ENCODE results near the gene VPREB1.
"Not testable (repeated sequence)": the region's sequence is repeated elsewhere in the genome, so short reads cannot be mapped to it uniquely, and the experiment has no call there.

Gene VPREB1, protein sequence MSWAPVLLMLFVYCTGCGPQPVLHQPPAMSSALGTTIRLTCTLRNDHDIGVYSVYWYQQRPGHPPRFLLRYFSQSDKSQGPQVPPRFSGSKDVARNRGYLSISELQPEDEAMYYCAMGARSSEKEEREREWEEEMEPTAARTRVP

DNA sequence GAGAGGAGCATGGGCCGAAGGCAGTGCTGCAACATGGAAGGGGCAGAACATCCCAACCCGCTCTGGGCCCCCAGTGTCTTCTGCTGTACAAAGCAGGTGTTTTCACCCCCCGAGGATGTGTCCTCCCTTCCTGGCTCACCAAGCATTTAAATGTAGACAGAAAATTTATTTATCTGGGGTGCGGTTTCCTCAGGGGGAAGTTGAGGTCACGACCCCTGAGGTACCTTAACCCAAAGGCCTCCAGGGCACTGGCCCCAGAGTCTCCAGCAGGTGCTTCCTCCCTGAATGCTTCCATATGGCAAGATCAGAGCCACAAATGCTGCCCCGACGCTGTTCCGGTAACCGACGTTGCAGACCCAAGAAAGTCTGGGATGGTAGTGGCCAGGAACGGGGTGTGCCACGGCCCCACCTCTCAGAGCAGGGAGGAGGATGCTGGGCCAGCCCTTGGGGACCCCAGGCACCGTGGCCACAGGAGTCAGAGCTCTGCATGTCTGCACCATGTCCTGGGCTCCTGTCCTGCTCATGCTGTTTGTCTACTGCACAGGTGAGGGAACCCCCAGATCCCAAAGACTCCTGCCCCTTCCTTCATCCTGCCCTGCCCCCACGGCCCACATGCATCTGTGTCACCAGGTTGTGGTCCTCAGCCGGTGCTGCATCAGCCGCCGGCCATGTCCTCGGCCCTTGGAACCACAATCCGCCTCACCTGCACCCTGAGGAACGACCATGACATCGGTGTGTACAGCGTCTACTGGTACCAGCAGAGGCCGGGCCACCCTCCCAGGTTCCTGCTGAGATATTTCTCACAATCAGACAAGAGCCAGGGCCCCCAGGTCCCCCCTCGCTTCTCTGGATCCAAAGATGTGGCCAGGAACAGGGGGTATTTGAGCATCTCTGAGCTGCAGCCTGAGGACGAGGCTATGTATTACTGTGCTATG lies at the start of gene VPREB1:
VPREB1 (plus strand) TSS at position 471 of the 935 bp plus-strand sequence; CDS start at position 499, 28 bp downstream.
- DNase-seq (ENCODE audit: low read depth): no peak

DNA sequence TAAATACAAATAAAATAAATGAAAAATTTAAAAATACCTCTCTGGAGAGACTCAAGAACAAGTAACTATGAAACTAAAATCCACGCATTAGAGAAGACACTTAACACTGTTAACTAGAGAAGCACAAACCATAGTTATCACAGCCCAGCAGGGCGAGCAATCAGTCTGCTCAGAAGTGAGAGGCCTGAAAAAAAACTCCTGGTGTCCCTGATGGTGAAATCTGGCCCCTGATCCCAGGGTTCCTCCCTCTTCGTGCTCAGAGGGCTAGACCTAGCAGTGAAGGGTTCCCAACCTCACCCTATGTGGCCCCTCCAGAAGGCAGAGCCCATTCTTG lies 49.7 kb upstream of the VPREB1 start:
- no peak for DNase-seq (ENCODE audit: low read depth)

DNA sequence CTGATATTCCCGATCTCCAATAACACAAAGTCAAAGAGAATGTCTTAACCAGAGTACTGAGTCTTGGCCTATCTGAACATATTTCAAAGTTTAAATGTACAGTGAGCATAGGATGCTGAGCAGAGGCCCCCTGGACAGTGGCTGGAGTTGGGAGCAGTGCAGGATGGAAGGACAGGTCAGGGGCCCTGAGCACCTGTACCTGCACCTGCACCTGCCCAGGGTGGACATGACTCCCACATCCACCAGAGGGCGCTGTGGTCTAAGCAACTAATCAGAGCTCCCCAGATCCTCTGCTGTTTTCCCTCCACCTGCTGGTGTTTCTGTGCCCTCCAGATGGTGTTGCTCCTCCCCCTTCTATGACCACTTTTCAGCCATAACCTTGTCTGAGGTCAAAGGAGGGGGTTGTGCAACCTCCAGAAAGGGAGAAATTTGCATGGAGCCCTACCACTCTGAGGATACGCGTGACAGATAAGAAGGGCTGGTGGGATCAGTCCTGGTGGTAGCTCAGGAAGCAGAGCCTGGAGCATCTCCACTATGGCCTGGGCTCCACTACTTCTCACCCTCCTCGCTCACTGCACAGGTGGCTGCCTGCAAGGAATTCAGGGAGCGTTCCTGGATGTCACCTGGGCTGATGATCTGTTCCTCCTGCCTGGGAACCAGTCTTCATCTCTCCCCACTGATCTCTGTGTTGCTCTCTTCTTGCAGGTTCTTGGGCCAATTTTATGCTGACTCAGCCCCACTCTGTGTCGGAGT lies 49.1 kb upstream of the VPREB1 start:
- DNase-seq (ENCODE audit: low read depth): peak; percentile 29

DNA sequence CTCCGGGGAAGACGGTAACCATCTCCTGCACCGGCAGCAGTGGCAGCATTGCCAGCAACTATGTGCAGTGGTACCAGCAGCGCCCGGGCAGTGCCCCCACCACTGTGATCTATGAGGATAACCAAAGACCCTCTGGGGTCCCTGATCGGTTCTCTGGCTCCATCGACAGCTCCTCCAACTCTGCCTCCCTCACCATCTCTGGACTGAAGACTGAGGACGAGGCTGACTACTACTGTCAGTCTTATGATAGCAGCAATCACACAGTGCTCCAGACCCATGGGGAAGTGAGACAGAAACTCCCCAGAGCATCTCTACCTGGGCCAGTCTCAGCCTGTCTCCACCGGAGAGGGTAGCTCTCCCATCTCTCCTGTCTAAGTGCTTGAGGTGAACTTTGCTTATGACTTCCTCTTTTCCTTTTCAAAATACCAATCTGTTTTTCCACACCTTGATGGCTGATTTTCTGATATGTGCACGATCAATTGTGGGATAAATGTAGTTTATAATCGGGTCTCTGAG lies 48.5 kb upstream of the VPREB1 start:
- no peak for DNase-seq (ENCODE audit: low read depth)

DNA sequence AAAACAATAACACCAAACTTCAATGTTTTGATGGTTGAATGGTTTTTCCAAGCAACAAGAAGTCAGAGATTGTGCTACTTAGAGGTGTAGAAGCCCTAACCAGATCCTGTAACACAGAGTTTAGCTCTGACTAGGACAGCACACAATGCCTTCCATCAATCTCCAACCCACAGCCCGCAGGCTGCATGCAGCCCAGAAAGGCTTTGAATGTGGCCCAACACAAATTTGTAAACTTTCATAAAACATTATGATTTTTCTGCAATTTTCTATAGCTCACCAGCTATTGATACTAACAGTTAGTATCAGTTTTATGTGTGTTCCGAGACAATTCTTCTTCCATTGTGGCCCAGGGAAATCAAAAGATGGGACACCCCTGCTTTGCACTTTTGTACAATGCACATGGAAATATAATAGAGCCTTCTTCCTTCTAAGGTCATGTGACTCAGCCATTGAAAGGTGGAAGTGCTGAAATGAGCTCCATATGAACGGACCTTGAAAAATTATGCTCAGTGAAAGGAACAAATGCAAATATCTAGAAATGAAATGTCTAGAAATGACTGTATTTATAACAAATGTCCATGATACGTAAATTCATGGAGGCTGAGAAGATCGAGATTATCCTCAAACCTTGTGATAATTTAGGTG lies 47.6 kb upstream of the VPREB1 start:
- DNase-seq (ENCODE audit: low read depth): no peak

DNA sequence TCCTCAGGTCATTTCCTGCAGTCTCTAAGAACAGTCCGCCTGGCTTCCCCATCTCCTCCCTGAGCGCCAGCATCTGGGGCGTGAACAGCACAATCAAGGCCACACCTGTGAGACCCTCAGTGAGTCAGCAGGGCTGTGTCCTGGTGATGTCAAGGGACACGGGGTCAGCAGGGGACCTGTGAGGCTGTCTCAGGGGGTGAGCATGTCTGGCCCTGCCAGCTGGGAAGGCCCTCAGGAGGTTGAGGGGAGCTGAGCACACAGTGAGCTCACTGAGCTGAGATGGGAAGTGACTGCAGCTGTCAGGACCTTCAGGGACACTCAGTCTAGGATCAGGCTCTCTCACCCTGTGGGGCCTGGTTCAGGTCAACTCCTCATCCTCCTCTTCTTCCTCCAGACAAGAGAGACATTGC lies 46.6 kb upstream of the VPREB1 start:
- no peak for DNase-seq (ENCODE audit: low read depth)

DNA sequence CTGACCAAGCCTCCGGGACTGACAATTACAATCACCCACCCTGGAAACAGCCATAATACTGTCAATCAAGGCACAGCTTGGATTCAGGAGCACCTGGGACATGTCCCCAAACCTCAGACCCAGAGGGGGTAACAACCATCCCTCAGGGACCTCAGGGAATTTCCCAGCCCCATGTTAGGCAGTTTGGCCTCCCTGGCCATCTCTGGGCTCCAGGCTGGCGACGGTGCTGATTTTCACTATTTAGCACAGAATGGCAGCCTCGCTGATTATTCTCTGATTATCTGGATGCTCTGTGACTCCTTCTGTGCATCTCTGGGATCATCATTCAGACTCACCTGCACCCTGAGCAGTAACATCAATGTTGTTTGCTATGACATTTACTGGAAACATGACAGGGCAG lies 45.8 kb upstream of the VPREB1 start:
- DNase-seq (ENCODE audit: low read depth): no peak

DNA sequence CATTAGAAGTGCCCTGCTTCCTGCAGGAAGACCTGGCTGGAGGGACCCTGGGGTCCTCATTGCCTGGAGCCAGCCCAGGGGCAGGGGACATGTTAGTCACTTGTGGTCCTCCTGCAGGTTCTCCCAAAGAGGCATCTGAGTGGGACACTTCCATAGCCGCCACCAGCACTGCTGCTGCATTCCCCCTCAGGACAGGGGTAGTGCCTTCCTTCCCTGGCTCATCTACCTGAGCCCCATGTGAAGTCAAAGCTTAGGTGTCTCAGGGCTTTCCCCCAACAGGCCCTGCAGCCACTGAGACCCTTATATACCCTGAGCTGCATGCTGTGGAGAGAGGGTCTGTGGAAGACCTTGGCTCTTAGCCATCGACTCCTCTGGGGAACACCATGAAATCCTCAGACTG lies 45.0 kb upstream of the VPREB1 start:
- DNase-seq (ENCODE audit: low read depth): no peak

DNA sequence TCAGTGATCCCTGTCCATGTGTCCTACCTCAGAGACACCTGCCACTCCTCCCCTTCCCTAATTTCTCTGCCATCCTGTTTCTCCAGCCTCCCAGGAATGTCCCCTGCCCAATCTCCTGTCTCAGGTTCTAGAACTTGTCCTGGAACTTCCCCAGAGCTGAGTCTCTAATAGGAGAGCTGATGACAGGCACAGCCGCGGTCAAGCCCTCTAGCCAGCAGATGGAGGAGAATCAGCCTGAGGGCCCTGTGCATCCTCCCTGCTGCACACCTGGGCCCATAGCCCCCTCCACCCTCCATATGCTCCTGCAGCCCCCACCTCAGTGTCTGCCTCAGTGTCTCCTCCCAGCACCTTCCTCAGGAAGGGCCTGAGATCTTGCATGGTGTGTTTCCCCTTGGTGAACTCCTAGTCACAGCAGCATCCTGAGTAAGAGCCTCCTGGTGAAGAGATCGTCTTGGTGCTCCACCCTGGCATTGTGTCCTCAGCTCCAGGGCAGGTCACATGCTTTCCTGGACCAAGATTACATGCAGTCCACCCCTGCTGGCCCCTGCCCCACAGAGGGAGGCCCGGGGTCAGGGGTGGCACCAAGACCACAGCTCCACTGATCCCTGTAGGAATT lies 43.9 kb upstream of the VPREB1 start:
- DNase-seq (ENCODE audit: low read depth): no peak

DNA sequence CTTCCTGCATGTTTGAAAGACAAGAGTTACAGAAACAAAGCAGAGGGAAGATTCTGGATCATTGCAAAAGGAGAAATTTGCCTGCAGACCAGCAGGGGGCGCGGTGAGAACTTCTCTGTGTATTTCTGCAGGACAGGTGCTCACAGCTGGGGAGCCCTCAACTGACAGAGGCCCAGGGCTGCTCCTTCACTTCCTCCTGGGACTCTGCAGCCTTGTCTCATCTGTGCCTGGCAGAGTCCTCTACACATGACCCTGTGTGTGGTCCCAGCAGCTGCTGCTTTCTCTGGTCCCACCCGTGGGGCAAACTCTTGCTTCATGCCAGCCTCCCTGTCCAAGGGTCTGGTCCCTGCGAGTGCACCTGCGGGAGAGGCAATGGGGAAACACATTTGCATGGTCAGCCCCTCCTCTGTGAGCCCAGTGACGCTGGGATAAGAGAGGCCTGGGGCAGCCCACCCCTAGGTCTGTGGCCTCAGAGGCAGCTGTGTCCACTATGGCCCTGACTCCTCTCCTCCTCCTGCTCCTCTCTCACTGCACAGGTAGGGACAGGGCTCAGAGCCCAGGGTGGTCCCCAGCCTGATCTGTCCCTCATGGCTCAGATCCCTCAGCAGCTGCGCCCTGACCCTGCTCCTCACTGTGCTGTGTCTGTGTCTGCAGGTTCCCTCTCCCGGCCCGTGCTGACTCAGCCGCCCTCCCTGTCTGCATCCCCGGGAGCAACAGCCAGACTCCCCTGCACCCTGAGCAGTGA lies 43.2 kb upstream of the VPREB1 start:
- DNase-seq (ENCODE audit: low read depth): peak; percentile 8

DNA sequence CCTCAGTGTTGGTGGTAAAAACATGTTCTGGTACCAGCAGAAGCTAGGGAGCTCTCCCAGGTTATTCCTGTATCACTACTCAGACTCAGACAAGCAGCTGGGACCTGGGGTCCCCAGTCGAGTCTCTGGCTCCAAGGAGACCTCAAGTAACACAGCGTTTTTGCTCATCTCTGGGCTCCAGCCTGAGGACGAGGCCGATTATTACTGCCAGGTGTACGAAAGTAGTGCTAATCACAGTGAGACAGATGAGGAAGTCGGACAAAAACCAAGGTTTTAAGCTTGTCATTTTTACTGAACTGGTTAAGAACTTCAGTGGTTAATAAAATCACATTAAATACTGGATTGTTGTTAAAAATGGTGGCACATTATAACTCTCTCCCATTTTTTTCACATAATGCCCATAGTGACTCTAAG lies 42.6 kb upstream of the VPREB1 start:
- DNase-seq (ENCODE audit: low read depth): no peak

DNA sequence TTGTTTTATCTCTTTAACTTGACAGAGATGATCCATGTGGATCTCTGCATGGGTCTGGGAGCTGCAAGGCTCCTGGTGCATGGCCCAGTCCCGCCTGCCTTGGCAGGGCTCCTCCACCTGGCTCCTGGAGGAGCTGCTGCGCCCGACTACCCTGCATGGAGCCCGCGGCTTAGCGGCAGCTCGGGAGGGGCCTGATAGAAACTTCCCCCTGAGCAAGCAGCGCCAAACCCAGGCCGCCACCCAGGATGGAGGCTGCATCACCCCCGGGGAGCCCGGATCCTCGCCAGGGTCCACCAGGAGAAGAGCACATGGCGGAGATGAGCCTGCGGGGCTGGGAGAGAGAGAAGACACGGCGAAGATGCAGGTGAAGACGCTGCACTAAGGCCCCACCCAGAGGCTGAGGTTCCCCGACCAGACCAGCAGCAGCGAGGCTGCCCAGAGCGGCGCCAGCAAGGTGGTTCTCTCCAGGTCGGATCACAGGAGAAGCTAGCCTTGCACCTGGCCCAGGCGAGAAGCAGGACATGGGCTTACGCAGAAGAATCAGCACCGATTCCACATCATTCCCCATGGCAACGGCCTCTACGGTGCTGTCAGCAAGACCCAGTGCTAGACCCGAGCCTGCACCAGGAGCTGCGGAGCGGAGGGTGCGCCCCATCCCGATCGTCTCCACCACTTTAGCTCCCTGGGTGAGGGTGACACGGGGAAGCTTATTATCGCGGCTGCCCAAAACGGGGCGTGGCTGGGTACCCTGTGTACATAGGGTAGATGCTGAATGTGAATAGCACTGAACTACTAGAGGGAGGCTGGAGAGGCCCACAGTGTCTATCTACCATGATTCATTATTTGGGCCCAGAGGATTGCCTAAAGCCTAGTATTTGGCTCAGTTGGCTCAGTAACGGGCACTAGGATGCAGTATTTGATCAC lies 41.3 kb upstream of the VPREB1 start:
- no peak for DNase-seq (ENCODE audit: low read depth)

DNA sequence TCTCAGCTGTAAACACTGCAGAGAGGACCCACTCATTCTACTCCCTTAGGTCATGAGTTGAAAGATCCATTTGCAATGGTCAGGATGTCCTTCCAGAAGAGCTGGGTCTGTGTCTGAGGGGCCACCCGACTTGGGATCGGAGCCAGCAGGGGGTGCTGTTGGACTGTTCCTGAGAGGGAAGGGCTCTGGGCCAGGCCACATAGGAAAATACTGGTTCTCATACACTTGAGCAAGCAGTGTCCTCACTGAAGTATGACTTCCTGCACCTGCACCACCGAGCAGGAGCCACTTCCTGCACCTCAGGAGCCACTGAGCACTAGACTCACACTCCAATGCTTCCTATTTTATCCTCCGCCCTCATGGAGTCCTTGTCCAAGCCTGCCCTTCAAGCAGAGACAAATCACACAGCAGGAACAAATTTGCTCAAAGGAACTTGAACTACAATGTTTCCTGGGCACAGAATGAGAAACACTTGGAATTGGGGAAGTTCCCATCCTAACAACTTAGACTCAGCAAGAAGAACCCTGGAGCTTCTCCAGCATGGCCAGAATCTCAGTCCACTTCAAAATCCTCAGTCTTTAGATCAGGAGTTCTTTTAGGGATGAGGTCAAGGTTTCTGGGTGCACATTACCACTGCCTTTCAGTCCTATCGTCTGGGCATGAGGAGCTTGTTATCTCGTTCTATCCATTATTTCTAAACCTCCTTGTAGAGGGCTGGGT lies 36.6 kb upstream of the VPREB1 start:
- DNase-seq (ENCODE audit: low read depth): peak; percentile 37

DNA sequence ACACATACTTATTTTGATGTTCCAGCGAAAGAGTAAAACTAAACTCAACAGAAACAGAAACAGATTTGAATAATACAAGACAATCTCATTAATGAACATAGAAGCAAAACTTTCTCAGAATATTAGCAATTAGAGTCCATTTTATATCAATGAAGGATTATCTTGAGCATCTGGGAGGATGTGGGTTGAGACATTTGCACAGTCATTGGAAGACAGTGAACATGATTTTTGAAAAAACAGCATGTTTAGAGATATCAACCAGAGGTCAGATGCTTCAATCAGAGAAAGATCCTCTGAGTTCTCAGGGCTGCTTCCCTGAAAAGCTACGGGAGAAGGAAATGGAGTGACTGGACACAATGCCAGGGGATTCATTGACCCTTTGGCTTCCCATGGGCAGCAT lies 35.9 kb upstream of the VPREB1 start:
- no peak for DNase-seq (ENCODE audit: low read depth)

DNA sequence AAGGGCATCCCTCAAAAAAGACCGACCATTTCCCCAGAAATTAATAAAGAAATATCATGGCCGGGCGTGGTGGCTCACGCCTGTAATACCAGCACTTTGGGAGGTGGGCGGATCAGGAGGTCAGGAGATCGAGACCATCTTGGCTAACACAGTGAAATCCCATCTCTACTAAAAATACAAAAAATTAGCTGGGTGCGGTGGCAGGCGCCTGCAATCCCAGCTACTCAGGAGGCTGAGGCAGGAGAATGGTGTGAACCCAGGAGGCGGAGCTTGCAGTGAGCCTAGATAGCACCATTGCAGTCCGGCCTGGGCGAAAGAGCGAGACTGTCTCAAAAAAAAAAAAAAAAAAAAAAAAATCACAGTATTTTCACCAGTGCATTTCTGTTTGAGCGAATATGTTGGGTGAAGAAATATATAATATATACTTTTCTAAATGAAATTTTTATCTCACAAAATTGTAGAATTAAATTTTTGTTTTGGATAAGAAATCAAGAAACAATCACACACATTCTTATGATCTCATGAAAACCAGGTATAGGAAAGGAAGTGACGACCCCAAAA lies 35.4 kb upstream of the VPREB1 start:
- not testable (repeated sequence) for DNase-seq (ENCODE audit: low read depth)

DNA sequence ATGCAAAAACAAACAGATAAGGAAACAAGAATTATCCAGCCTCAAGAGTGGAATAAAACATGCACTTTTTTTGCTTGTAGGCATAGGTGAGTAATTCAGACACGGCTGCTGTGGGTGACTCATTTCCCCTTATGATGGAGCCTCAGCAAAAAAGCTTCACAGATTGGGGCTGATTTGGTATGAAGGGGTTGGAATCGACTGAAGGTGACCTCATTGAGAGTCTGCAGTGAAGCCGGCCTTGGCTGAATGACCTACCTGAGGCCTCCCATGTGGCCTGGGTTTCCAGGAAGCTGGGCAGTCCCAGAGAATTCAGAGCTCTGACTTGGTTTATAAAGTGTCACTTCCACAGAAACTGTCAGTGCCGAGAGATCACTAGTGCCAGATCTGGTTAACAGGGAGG lies 34.2 kb upstream of the VPREB1 start:
- DNase-seq (ENCODE audit: low read depth): no peak

DNA sequence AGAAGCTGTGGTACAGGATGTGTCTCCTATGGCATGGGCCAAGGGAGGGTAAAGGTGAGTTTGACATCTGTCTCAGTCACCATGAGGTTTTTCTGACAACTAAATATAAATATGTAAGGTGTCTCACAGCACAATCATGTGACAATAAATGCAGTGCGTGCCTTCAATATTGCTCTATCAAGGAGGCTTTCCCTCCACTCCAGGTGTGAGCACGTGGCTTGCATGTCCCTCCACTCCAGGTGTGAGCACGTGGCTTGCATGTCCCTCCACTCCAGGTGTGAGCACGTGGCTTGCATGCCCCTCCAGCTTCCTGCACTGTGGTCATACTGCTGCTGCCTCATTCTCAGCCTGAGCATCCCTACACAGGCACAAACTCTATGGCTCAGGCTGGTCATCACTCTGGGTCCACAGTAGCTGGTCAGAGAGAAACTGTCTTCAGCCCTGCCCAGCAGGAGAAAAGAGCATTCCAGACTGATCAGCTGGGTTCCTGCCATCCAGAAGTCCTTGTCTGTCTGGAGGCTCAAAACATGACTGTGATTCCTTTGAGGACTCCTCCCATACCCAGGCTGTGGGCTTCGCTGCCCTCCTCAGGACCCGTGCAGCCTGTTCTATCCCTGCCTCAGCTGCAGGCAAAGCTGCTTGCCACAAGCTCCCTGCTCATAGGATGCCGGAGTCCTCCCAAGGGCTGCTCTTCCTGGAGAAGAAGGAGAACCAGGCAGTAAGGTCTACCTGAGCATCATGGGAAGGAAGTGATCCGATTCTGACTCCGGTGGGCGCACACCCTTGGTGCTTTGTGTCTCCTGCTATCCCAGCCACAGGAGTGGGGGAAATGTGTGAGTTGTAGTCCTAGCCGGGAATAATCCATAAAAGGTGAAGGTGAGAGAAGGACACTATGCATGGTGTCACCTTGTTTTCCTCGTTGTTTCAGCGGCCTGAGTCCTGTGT lies 33.4 kb upstream of the VPREB1 start:
- no peak for DNase-seq (ENCODE audit: low read depth)

DNA sequence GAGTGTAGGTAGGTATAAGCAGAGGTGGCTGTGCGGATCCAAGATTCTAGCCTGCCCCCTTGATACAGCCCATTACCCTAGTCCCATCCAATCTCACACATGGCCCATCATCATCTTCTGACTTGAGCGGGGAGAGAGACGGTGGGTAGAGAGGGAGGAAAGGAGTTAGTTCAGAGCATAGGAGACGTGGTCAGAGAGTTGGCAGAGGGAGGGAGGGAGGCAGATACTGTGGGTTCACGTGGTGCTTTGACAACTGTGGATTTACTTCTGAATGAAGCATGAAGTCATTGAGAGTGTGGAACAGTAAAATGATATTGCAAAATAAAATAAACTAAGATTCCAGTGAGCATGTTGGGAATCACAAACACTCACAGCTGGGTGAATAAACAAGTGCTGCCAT lies 31.4 kb upstream of the VPREB1 start:
- DNase-seq (ENCODE audit: low read depth): no peak
